ENCODE results near the gene ATXN2.

The ATXN2 gene

DNA sequence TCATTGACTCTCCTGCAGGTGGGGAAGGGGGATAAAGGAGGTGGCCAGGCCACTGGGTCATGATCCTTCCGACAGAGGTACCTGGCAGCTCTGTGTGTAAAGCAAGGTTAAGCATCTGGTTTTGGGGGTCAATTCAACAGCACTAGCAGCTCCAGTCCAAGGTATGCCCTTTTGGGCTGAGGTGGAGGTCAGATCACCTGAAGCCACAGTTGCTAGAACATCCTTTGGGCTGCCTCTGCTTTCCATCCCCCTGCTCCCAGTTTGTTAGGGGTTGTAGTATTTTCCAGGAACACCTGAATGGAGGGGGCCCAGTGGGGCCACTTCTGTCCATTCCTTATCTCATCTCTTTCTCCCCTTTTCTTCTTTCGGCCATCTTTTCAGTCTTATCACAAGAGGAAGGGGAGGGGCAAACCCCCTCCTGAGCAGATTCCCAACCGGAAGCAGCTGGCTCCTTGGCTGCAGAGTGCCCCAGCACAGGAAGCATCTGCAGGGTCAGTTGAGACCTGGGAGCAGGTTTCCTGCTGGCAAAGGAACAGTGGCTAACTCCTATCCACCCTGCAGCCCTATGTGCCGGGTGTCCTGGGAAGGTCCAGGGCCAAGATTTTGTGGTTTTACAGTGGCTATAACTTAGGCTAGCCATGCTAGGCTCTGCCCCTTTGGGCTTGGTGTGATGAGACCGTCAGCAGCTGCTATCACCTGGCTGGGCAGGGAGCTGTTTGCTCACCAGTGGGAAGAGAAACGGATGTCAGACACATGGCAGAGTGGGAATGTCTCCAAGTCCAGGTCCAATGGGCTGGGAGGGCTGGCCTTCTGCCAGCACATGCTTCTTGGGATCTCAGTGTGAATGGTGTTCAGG lies 153.2 kb downstream of the ATXN2 start:
- no peak overlapping the region for H3K4me3 ChIP-seq (replicated peaks; ENCODE audit: low read depth, low read length)
- DNase-seq (ENCODE audit: low read depth), result peak; percentile 75
- TF ChIP-seq, protein P1, sequence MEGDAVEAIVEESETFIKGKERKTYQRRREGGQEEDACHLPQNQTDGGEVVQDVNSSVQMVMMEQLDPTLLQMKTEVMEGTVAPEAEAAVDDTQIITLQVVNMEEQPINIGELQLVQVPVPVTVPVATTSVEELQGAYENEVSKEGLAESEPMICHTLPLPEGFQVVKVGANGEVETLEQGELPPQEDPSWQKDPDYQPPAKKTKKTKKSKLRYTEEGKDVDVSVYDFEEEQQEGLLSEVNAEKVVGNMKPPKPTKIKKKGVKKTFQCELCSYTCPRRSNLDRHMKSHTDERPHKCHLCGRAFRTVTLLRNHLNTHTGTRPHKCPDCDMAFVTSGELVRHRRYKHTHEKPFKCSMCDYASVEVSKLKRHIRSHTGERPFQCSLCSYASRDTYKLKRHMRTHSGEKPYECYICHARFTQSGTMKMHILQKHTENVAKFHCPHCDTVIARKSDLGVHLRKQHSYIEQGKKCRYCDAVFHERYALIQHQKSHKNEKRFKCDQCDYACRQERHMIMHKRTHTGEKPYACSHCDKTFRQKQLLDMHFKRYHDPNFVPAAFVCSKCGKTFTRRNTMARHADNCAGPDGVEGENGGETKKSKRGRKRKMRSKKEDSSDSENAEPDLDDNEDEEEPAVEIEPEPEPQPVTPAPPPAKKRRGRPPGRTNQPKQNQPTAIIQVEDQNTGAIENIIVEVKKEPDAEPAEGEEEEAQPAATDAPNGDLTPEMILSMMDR (IDR thresholded peaks at IDR 0.05; ENCODE audit: low read length, missing control alignments), result no peak

DNA sequence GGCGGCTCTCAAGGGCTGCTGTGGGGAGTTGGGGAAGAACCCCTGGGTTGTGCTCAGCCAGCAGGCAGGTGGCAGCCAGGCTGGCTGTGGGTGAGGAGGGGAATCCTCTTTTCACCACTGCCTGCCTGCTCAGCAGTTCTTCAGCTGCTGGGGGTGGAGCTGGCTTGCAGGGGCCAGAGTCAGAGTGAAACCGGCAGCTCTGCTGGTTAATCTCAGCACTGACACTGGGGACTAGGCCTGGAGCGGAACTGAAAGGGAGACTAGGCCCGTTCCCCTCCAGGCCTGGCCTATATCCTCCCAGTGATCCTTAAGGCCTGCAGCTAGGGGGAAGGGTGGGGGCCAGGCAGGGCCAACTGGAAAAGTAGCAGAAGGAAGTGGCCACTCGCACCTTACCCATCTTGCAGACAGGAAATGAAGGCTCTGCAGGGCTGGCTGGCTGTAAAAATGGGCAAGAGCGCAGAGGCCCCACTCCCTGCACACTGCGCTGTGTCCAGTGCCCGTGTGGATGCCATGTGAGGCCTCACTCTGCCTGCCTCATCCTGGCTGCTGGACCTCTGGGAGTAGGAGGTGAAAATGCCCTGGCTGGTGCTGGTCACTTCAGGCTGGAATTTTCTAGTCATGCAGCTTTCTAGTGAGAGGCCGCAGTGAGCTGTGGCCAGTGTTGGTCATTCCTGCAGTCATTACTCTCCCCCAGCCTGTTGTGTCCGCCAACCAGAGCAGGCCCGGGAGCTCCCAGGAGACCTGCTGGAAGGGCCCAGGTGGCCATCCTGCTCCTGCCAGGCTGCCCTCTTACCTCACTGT lies 154.0 kb downstream of the ATXN2 start:
- TF ChIP-seq, protein P1 (IDR thresholded peaks at IDR 0.05; ENCODE audit: low read length, missing control alignments), result no peak
- peak; percentile 39 for DNase-seq (ENCODE audit: low read depth)

DNA sequence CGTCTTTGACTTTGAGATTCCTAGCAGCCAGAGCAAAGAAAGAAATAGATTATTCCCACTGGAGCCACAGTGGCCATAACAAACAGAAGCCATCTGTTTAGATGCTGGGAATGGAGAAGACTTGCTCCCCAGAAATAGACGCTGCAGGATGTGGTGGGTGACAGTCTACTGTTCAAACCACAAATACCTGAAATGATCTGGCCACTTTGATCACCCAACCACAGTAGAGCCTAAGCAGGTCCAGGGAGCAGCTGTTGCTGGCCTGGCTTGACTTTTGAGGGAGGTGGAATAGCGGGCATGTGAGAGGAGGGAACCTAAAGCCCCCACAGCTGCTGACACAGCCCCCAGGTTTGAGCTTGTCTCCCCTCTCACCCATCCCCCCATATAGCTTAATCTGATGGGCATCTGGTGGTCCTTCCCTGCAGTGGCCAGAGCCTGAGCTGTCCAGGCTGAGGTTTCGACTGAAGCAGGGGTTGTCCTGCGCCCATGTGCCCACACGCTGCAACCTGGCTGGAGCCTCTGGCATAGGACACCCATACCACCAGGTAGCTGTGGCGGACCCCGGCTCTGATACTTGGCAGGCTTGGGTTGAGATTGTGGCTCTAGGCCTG lies 154.7 kb downstream of the ATXN2 start:
- H3K4me3 ChIP-seq (replicated peaks; ENCODE audit: low read depth, low read length), result no peak overlapping the region
- DNase-seq (ENCODE audit: low read depth), result no peak
- TF ChIP-seq, protein P1 (IDR thresholded peaks at IDR 0.05; ENCODE audit: low read length, missing control alignments), result no peak

More for the DNA sequence above, 154.0 kb downstream of the ATXN2 start:
- H3K4me3 ChIP-seq (replicated peaks; ENCODE audit: low read depth, low read length), result no peak overlapping the region

DNA sequence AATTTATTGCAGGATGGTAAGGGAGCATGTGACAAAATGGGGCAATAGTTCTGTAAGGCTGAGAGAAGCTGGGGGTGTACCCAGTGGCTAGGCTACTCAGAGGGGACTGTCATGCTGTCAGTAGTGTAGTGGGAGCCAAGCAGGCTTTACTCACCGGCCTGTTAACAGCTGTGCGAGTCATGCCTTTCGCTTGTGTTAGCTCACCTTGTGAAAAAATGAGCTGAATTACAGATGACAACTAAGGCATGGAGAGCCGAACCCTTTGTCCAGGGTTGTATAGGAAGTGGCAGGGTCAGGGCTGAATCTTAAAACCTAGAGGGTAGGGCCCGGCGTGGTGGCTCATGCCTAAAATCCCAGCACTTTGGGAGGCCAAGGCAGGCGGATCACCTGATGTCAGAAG lies 155.5 kb downstream of the ATXN2 start:
- H3K4me3 ChIP-seq (replicated peaks; ENCODE audit: low read depth, low read length), result no peak overlapping the region
- TF ChIP-seq, protein P1 (IDR thresholded peaks at IDR 0.05; ENCODE audit: low read length, missing control alignments), result no peak
- DNase-seq (ENCODE audit: low read depth), result peak; percentile 42

DNA sequence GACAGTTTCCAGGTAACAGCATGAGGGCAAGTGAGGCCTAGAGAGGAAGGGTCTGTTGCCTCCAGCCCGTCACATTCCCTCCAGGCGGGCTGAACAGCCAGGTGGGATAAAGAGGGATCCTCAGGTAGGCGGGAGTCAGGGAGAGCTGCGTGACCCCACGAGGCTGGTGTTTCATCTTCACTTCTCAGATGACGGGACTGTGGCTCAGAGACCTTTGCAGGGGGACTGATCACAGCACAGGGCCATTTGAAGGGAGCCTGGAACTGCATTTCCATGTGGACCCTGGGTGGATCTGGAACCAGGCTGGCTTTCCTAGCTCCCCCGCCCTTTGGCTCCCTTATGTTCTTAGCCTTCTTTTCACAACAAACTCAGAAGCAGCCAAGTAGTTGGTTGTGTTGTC lies 156.0 kb downstream of the ATXN2 start:
- H3K4me3 ChIP-seq (replicated peaks; ENCODE audit: low read depth, low read length), result no peak overlapping the region
- TF ChIP-seq, protein P1 (IDR thresholded peaks at IDR 0.05; ENCODE audit: low read length, missing control alignments), result no peak
- no peak for DNase-seq (ENCODE audit: low read depth)

DNA sequence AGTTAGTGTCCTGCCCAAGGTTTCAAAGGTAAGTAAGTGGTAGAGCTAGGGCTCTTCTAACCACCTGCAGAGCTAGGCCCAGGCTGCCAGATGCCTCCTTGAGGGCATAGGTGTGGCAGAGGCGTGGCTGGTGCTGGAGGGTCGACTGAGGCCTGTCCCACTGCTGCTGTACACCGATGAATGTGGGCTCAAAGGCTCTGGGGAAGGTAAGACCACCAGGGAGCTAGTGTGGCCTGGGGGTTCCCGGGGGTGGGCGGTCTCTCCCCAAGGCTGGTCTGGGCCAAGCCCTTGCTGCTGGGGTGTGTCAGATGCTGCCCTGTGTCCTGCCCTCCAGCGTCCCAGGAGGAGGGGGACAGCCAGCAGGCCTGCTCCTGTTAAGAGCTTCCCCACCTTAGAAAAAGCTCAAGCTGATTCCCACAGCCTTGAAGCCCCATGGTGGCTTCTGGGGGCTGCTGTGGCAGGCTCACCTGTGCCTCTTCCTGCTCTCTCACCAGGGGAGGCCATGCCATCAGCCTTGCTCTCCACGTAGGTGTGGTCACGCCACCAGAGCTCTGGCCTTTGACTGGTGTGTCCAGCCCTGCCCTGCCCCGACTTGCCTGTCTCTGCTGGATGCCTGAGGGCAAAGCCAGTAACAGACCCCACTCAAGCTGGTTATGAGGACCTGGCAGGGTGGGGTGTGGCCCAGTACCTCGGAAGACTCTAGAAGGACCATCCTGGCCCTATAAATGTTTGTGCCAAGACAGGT lies 156.6 kb downstream of the ATXN2 start:
- no peak overlapping the region for H3K4me3 ChIP-seq (replicated peaks; ENCODE audit: low read depth, low read length)
- no peak for DNase-seq (ENCODE audit: low read depth)
- TF ChIP-seq, protein P1 (IDR thresholded peaks at IDR 0.05; ENCODE audit: low read length, missing control alignments), result no peak
